GM19463 (cell line): ENCODE data around the gene PET100.

Experiments used
- ATAC-seq: cut with Tn5 transposase; IDR thresholded peaks from one replicate; pipeline ENCODE4 v1.9.1; 2021; ENCODE audit warnings: mild to moderate bottlenecking, moderate library complexity; ENCODE audit not compliant: unreplicated experiment

The PET100 gene, protein sequence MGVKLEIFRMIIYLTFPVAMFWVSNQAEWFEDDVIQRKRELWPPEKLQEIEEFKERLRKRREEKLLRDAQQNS

DNA sequence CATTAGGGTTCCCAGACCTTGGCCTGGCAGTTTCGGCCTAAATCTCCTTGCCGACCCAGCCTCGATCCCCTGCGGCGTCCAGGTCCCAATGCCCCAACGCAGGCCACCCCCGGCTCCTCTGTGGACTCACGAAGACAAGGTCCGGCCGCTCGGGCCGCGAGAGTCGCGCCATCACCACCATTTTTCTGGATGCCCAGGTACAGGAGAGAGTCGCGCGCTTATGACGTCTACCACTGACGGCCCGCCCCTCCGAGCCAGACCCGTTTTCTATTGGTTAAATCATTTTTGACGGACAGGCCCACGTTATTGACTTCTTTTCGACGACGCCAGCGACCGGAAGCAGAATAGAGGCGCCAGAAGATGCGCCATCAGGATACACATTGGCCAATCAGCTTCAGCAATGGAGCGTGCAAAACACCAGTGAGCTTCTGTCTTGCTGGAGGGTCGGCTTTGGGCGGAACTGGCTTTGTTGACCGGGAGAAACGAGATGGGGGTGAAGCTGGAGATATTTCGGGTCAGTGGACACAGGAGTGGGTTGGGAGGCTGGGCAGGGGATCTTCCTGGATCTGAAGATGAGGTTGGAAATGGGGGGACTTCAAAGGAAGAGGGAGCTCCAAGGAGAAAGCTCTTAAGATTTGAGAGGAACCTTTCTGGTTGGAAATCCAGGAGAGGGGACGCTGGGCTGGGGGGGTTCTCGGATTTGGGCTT lies at the start of gene PET100, which contains the start of gene XAB2:
Gene PET100, plus strand, starts transcription at position 447 of the 708 bp plus-strand sequence. Its CDS starts 41 bp downstream, at position 488.
Gene XAB2, minus strand, starts transcription at position 199 of the 708 bp plus-strand sequence. Its CDS starts 18 bp downstream, at position 181.
- ATAC-seq = peak; percentile 94

DNA sequence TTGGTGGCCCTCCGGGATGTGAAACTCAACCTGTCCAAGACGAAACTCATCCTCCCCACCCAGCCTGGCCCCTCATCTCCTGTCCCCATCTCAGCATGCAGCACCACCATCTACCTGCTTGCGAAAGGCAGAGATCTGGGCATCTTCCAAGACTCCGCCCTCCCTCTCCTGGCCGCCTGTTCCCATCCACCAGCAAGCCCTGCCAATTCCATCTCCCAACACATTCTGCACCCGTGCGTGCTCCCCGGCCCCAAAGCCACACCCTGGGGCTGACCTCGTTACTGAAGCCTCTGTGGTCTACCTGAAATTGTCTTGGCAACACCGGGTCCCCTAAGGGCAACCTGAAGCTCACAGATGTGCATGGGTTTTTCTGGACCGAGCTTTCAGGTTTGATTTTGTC lies 47.1 kb upstream of the PET100 start:
- ATAC-seq = no peak

GRCh38 chr19:7589822-7590221 lies 39.8 kb upstream of the PET100 start:
- no peak for ATAC-seq

DNA sequence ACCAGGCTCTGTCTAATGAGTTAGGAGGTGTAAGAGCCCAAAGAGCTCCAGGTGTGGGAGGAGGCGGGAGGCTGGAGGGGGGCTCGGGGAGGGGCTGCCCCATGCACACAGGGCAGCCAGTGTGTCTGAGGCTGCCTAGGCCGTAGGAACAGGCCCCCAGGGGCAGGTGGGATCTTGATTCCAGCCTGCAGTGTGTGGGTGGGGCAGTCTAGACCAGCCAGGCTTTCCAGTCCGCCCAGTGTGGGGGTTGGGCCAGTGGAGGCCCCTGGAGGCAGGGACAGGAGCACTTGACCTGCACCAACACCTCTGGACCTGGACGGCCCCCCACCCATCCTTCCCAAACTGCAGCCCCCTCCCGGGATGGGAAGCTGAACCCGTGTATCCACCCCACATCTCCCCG lies 39.3 kb upstream of the PET100 start:
- no peak for ATAC-seq

GRCh38 chr19:7595466-7596133 lies 34.0 kb upstream of the PET100 start, which contains the start of gene CAMSAP3:
Gene CAMSAP3 (plus strand): TSS chr19:7595863. CDS start chr19:7596003, 140 bp downstream.
- no peak for ATAC-seq

DNA sequence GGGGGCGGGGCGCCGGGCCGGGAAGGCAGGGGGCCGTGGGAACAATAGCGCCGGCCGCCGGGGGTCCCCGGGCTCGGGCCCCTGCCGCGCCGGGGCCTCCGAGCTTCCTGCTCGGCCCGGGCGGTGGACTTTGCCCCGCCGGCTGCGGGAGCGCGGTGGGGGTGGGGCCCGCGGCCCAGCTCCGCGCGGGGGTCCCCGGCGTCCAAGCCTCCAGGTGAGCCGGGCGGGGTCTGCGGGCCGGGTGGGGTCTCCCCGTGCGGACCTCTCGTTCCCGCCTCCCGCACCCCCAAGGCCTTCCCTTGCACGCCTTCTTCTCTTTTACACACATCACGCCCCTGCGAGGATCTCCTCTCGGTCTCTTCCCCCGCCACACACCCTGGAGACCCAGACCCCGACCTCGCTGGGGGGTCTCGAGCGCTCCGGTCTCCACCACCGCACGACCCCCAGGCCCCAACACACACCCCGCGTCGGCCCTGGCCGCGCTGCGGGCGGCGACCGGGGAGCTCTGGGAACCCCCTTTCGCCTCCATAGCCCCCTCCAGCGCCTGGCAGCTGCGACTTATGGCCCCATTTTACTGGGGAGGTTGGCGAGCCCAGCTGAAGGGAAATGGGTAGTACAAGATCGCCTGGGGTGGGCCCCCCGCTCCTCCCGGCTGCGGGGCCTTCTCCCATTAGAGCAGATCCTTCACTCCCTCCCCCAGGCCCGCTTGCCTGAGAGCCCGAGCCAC lies 33.2 kb upstream of the PET100 start:
- no peak for ATAC-seq

- ATAC-seq = no peak
Observed at GRCh38 chr19:7597689-7598088, 31.9 kb upstream of the PET100 start.

DNA sequence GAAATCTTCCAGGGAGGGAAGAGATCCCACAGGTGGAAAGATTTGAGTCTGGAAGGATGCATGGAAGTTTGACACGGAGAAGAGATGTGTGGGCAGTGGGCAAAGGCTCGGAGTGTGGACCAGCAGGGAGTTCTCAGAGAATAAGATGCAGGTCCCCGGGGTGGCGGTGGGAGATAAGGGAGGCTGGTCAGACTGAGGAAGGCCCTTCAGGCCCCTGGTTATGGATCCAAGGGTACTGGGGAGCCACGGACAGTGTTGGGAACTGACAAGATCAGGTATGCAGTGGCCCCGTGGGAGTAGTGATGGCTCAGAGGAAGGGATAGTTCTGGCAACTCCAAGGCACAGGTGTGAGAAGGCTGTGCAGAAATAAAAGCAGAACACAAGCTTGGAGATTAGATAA lies 31.4 kb upstream of the PET100 start:
- ATAC-seq = no peak

GRCh38 chr19:7600721-7601120 lies 28.9 kb upstream of the PET100 start:
- no peak for ATAC-seq

DNA sequence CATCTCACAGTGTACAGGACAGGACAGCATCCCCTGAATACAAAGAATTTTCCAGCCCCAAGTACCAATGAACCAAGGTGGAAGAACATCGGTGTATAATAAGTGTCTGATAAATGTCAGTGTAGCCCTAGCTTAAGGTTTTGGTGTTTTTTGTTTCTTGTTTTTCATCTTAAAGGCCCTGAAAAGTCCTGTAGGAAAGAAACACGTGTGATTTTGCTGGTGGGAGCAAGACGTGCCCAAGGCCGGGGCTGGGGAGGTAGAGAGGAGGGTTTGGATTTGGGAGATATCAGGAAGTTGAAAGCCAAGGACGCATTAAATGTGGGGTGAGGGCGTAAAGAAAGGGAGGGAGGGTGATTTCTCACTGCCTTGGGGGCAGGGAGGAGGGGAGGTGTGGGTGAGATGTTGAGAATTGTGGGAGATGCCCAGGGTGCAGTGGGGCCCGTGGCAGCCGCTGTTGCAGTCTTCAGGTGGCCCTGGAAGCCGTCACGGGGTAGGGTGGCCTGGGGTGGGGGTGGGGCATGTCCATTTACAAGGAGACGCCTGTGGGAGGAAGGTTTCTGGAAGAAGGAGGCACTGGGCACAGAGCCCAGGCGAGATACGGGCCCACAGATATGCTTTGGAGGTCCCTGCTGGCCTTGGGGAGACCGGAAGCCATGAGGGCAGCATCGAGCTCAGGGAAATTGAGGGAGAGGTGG lies 27.2 kb upstream of the PET100 start:
- ATAC-seq = no peak

GRCh38 chr19:7602935-7603497 lies 26.6 kb upstream of the PET100 start:
- no peak for ATAC-seq

DNA sequence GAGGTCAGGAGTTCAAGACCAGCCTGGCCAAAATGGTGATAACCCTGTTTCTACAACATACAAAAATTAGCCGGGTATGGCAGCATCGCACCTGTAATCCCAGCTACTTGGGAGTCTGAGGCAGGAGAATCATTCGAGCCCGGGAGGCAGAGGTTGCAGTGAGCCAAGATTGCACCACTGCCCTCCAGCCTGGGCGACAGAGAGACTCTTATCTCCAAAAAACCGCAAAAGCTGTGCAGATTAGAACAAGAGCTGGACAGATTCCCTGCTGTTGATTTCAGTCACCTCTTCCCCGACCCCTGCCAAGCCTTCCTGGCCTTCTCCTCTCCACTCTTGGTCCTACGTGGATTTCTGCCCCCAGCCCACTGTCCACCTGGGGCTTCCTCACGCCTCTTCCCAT lies 25.7 kb upstream of the PET100 start:
- ATAC-seq = no peak

DNA sequence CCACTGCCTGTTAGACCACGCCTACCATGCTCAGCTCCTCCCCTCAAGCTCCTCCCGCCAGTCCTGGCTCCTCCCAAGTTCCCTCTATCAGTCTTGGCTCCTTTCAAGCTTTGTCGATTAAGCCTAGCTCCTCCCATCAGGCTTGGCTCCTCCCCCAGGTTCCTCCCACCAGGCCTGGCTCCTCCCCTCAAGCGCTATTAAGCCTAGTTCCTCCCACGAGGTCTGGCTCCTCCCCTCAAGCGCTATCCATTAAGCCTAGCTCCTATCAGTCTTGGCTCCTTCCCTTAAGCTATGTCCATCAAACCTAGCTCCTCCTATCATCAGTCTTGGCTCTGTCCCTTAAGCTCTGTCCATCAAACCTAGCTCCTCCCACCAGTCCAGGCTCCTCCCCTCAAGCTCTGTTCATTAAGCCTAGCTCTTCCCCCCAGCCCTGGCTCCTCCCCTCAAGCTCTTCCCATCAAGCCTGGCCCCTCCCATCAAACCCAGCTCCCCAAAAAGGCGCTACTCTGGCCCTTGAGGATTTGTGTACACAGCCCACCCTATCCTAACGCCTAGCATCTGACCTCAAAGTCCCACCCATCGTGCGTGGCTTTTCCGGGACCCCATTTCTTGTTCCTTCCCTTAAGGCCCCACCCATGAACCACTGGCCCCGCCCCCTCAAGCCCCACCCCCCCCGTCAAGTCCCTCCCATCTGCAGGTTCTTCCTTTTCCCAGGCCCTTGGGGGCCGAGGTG lies 23.9 kb upstream of the PET100 start:
- no peak for ATAC-seq

GRCh38 chr19:7606289-7606688 lies 23.3 kb upstream of the PET100 start:
- no peak for ATAC-seq

- no peak for ATAC-seq
Observed at GRCh38 chr19:7607212-7607873, 22.2 kb upstream of the PET100 start.

GRCh38 chr19:7607874-7608560 lies 21.6 kb upstream of the PET100 start:
- ATAC-seq = no peak

DNA sequence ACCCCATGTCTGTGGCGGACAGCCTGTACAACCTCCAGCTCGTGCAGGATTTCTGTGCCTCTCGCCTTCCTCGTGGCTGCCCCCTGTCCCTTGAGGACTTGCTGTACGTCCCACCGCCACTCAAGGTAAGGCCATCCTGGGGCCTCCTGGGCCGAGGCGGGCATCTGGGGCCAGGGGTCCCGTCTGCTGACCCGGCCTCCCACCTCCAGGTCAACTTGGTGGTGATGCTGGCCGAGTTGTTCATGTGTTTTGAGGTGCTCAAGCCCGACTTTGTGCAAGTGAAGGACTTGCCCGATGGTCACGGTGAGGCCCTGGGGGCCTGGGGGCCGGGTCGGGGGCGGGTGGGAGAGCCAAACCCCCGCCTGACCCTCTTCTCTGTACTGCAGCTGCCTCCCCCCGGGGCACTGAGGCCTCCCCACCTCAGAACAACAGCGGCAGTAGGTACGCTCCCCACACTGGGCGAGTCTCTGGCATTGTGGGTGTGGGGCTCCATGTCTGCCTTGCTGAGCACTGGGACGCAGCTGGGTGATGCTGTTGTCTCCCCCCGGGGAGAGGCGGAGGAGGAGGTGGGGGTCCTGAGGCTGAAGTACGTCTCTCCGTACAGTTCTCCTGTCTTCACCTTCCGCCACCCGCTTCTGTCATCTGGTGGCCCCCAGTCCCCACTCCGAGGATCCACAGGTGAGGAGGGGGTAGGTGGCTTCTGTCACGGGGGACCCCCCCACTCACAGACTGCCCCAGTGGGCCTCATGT lies 18.9 kb upstream of the PET100 start:
- no peak for ATAC-seq
